VCaP (cell line): ENCODE results near the gene KRTAP1-3.
"Not testable (repeated sequence)": the region's sequence is repeated elsewhere in the genome, so short reads cannot be mapped to it uniquely, and the experiment has no call there.

Source experiments
- H3K27ac ChIP-seq: fragments of 450-650 bp; 2 replicates; pipeline ENCODE4 v1.5.1; 2017
- CTCF ChIP-seq: fragments of 450-650 bp; conservative IDR thresholded peaks from 2 replicates; pipeline ENCODE4 v1.5.1; 2017; ENCODE audit warnings: mild to moderate bottlenecking, moderate library complexity

The KRTAP1-3 gene

GRCh38 chr17:41042953-41043352 is 8.3 kb upstream of the KRTAP1-3 start:
- H3K27ac ChIP-seq = no peak overlapping the region
- TF ChIP-seq CTCF = no peak

- H3K27ac ChIP-seq = not testable (repeated sequence)
- 0 out of 2 replicates have a peak, but pooled peaks have one; percentile 12 for TF ChIP-seq CTCF
Observed at GRCh38 chr17:41040783-41041571, 6.3 kb upstream of the KRTAP1-3 start, which contains the start of gene KRTAP1-1. KRTAP1-1 (minus strand) TSS chr17:41041450; CDS start chr17:41041397, 53 bp downstream.

GRCh38 chr17:41037853-41038350 is 3.2 kb upstream of the KRTAP1-3 start:
- H3K27ac ChIP-seq = no peak overlapping the region
- no peak for TF ChIP-seq CTCF

GRCh38 chr17:41029633-41030245 is 4.9 kb downstream of the KRTAP1-3 start, which contains the start of gene KRTAP1-4:
KRTAP1-4 (minus strand) TSS chr17:41030195; CDS start chr17:41030078, 117 bp downstream.
- no peak within 1 kb of the TSS for H3K27ac ChIP-seq
- no peak for TF ChIP-seq CTCF

GRCh38 chr17:41026715-41027471 is 7.8 kb downstream of the KRTAP1-3 start, which contains the start of gene KRTAP1-5:
KRTAP1-5 (minus strand) TSS chr17:41027208; CDS start chr17:41027155, 53 bp downstream.
- TF ChIP-seq CTCF = no peak
- no peak within 1 kb of the TSS for H3K27ac ChIP-seq

- no peak for TF ChIP-seq CTCF
- no peak overlapping the region for H3K27ac ChIP-seq
Observed at GRCh38 chr17:41024697-41025096, 10.0 kb downstream of the KRTAP1-3 start.

GRCh38 chr17:41020336-41020735 is 14.3 kb downstream of the KRTAP1-3 start:
- no peak overlapping the region for H3K27ac ChIP-seq
- TF ChIP-seq CTCF = no peak
